Measurements from ENCODE around the gene GPR162. TPM values are rescaled to one million over a fixed set of nuclear protein-coding genes. Genes with fewer than 3 reads are reported as not detected.
A peak's percentile ranks its signal among the peaks of the same experiment; 100 is the strongest.
"Not testable (repeated sequence)": the region's sequence is repeated elsewhere in the genome, so short reads cannot be mapped to it uniquely, and the experiment has no call there.

Gene GPR162
- total and polyA plus RNA-seq, 3 experiments from 2014 or later: 0.11 TPM; not detected in 2

- Mint-ChIP-seq H3K36me3 (peaks cover 2 to 72% (median 12%) of the 10 kb centered on the region in 3 donors), H3K4me3 (peak overlapping the region; percentile 85 to 96 (median 92)), H3K4me1 (peaks cover 43 to 56% (median 47%) of the 10 kb centered on the region in 3 donors), H3K27ac (peak overlapping the region; percentile 82 to 93 (median 88)), H3K27me3 (no peaks in the 10 kb centered on the region), H3K9me3 (no peaks in the 10 kb centered on the region)
- Histone ChIP-seq H3K27ac (ENCODE audit: low read depth, low read length) (peak overlapping the region; percentile 76), H3K9me3 (ENCODE audit: low read length) (no peaks in the 10 kb centered on the region), H3K27me3 (ENCODE audit: insufficient read depth, low read length, poor library complexity, severe bottlenecking) (no peaks in the 10 kb centered on the region), H3K4me3 (ENCODE audit: low read length) (peak overlapping the region; percentile 38), H3K4me1 (ENCODE audit: insufficient read depth, low read length) (peaks cover 38% of the 10 kb centered on the region), H3K36me3 (ENCODE audit: insufficient read depth, low read length) (peaks cover 26% of the 10 kb centered on the region)
- ChIA-PET CTCF (interaction anchor here (0.9 to 11.0 kb wide), 18 partner anchors 14 to 245 kb away, joined by 3 to 135 read pairs (median 9); partner anchors contain the start of genes ATN1, C12orf57, CDCA3 and LPCAT3), POLR2A (interaction anchor here (0.9 to 3.8 kb wide), 8 partner anchors 15 to 398 kb away, joined by 3 to 36 read pairs (median 5); partner anchors contain the start of genes CDCA3, ENO2, USP5 and VAMP1)
- DNase-seq: no peak
Measured at GRCh38 chr12:6868211-6869048, 46.8 kb downstream of the GPR162 start.

GRCh38 chr12:6869049-6870021 lies 47.7 kb downstream of the GPR162 start:
- H3K36me3 Mint-ChIP-seq: peaks cover 2 to 66% (median 12%) of the 10 kb centered on the region in 3 donors
- peak overlapping the region; percentile 82 to 92 (median 86) for H3K27ac Mint-ChIP-seq
- H3K4me1 Mint-ChIP-seq: peaks cover 48 to 61% (median 52%) of the 10 kb centered on the region in 3 donors
- peak overlapping the region; percentile 85 to 96 (median 92) for H3K4me3 Mint-ChIP-seq
- Histone ChIP-seq H3K4me1 (ENCODE audit: insufficient read depth, low read length) (peaks cover 42% of the 10 kb centered on the region), H3K27me3 (ENCODE audit: insufficient read depth, low read length, poor library complexity, severe bottlenecking) (no peaks in the 10 kb centered on the region), H3K9me3 (ENCODE audit: low read length) (no peaks in the 10 kb centered on the region), H3K36me3 (ENCODE audit: insufficient read depth, low read length) (peaks cover 23% of the 10 kb centered on the region), H3K27ac (ENCODE audit: low read depth, low read length) (peak overlapping the region; percentile 76), H3K4me3 (ENCODE audit: low read length) (no peak overlapping the region)
- ChIA-PET CTCF (interaction anchor here (0.6 to 11.0 kb wide), 32 partner anchors 11 to 256 kb away, joined by 3 to 135 read pairs (median 4); partner anchors contain the start of genes ATN1, C12orf57, C1RL and CDCA3), POLR2A (interaction anchor here (0.5 to 3.8 kb wide), 10 partner anchors 16 to 226 kb away, joined by 3 to 36 read pairs (median 4); partner anchors contain the start of genes C12orf57, CDCA3, ENO2 and MLF2)
- no peaks in the 10 kb centered on the region for H3K9me3 Mint-ChIP-seq
- DNase-seq: peak; percentile 76 to 87 (median 79)
- no peaks in the 10 kb centered on the region for H3K27me3 Mint-ChIP-seq

- H3K27me3 Mint-ChIP-seq; H3K9me3 ChIP-seq (ENCODE audit: low read length); H3K9me3 Mint-ChIP-seq; DNase-seq; H3K27ac ChIP-seq (ENCODE audit: low read depth, low read length); POLR2A ChIA-PET; H3K4me3 ChIP-seq (ENCODE audit: low read length); H3K27me3 ChIP-seq (ENCODE audit: insufficient read depth, low read length, poor library complexity, severe bottlenecking): not testable (repeated sequence)
- peaks cover 0 to 56% (median 7%) of the 10 kb centered on the region in 3 donors for H3K36me3 Mint-ChIP-seq
- Histone ChIP-seq H3K4me1 (ENCODE audit: insufficient read depth, low read length) (peaks cover 42% of the 10 kb centered on the region), H3K36me3 (ENCODE audit: insufficient read depth, low read length) (peaks cover 17% of the 10 kb centered on the region)
- peak overlapping the region in 6 of 7 donors; percentile 23 to 91 (median 58) for H3K4me3 Mint-ChIP-seq
- peak overlapping the region in 7 of 8 donors; percentile 48 to 92 (median 77) for H3K27ac Mint-ChIP-seq
- peaks cover 49 to 67% (median 58%) of the 10 kb centered on the region in 3 donors for H3K4me1 Mint-ChIP-seq
- CTCF ChIA-PET: interaction anchor here (1.0 to 11.0 kb wide), 17 partner anchors 14 to 534 kb away, joined by 3 to 135 read pairs (median 7); partner anchors contain the start of genes ATN1, C1R, C1RL and CDCA3
Measured at GRCh38 chr12:6870304-6870703, 48.7 kb downstream of the GPR162 start.

DNA sequence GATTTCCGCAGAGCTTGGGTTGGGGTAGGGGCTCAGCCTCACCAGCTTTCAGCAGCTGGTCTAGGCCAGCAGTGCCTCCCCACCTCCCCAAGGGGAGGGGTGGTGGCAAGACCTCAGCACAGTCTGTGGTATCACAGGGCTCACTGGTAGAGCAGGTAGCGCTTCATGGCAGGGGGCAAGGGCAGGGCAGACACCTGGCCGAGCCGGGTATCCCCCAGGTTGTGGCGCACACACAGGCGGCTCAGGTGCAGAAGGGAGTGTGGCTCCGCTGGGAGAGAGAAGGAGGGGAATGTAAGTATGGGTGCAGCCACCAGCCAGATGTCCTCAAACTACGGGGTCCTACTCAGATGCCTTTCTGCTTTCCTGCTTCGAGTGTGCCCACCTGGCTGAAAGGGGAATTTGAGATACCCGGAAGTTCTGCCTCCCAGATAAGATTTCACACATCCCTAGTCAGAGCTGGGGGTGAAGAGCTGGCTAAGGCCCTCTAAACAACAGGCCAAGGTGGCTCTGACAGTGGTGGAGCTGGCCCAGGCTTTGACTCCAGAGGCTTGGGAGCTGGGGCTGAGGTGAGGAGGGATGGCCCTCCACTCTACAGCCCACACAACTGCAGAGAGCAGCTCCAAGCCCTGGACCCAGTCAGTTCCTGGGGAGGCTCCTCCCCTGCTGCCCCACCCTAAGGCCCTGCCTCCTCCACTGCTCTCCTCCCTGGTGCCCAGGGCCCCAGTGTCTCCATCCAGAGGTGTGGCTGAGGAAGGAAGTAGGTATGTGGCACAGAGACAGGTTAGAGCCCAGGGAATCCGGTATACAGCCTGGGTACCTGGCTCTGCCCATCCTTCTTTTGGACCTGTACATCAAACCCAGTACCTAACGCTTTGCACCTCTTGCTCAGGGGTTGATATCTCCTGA lies 49.7 kb downstream of the GPR162 start:
- H3K9me3 ChIP-seq (ENCODE audit: low read length): no peaks in the 10 kb centered on the region
- H3K4me3 Mint-ChIP-seq: peak overlapping the region; percentile 83 to 97 (median 89)
- POLR2A ChIA-PET: interaction anchor here (1.1 to 3.6 kb wide), 5 partner anchors 19 to 90 kb away, joined by 4 to 46 read pairs (median 22); partner anchors contain the start of genes CDCA3, ENO2 and USP5
- DNase-seq: peak in 1 of 5 donors; percentile 27
- no peaks in the 10 kb centered on the region for H3K9me3 Mint-ChIP-seq
- peaks cover 50 to 67% (median 58%) of the 10 kb centered on the region in 3 donors for H3K4me1 Mint-ChIP-seq
- CTCF ChIA-PET: interaction anchor here (0.8 to 11.0 kb wide), 28 partner anchors 7 to 535 kb away, joined by 3 to 135 read pairs (median 9); partner anchors contain the start of genes ATN1, C1R, C1RL and CDCA3
- peaks cover 42% of the 10 kb centered on the region for H3K4me1 ChIP-seq (ENCODE audit: insufficient read depth, low read length)
- peaks cover 17% of the 10 kb centered on the region for H3K36me3 ChIP-seq (ENCODE audit: insufficient read depth, low read length)
- no peaks in the 10 kb centered on the region for H3K27me3 Mint-ChIP-seq
- H3K27me3 ChIP-seq (ENCODE audit: insufficient read depth, low read length, poor library complexity, severe bottlenecking): no peaks in the 10 kb centered on the region
- H3K4me3 ChIP-seq (ENCODE audit: low read length): peak overlapping the region; percentile 96
- no peak overlapping the region for H3K27ac ChIP-seq (ENCODE audit: low read depth, low read length)
- H3K27ac Mint-ChIP-seq: peak overlapping the region; percentile 79 to 99 (median 88)
- peaks cover 0 to 53% (median 7%) of the 10 kb centered on the region in 3 donors for H3K36me3 Mint-ChIP-seq

DNA sequence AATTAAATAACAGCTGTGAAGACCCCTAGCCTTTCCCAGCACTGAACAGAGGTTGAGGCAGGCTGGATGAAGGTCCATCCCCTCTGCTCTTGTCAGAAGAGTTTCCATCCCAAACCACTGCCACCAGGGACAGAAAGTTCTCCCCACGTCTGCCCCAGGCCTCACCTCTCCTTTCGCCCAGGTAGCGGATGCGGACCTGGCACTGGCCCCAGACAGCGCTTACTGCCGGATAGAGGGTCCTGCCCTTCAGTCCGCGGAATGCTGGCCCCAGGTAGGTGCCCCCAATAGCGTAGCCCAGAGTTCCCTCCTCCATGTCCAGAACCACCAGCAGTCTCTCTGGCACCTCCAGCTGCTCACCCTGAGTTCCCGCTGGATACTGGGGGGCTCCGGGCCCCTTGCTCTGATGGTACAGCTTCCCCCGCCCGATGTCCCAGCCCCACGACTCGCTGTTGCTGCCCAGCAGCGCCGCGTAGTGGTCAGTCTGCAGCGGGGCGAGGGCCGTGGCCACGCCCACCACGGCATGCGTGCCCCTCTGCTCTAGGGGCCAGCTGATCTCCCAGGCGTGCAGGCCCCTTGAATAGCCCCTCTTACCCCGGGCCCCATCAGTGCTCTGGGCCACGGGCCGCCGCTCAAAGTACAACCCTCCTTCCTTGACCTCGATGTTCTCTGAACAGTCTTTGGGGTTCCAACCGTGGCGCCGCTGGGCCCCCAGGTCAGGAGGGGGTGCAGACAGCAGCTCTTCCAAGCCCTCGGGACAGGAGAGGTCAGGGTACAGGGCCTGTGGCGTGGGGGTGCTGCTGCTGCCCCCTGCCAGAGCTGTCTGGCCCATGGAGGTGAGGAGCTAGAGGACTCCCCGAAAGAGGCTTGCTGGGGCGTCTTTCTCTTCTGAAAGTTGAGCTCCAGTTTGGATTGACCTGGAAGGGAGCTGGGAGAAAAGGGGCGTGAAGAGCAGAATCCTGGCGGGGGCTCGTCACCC lies 50.7 kb downstream of the GPR162 start:
- H3K4me3 ChIP-seq (ENCODE audit: low read length): peak overlapping the region; percentile 96
- H3K36me3 ChIP-seq (ENCODE audit: insufficient read depth, low read length): peaks cover 17% of the 10 kb centered on the region
- H3K27me3 Mint-ChIP-seq: no peaks in the 10 kb centered on the region
- no peaks in the 10 kb centered on the region for H3K27me3 ChIP-seq (ENCODE audit: insufficient read depth, low read length, poor library complexity, severe bottlenecking)
- DNase-seq: peak; percentile 81 to 87 (median 82)
- ChIA-PET CTCF (interaction anchor here (0.6 to 11.0 kb wide), 61 partner anchors 9 to 272 kb away, joined by 3 to 135 read pairs (median 3); partner anchors contain the start of genes ATN1, C12orf57, C1RL and CDCA3), POLR2A (interaction anchor here (0.5 to 3.6 kb wide), 23 partner anchors 8 to 317 kb away, joined by 3 to 46 read pairs (median 4); partner anchors contain the start of genes C12orf57, C1RL, CDCA3 and COPS7A)
- H3K4me1 ChIP-seq (ENCODE audit: insufficient read depth, low read length): peaks cover 42% of the 10 kb centered on the region
- no peaks in the 10 kb centered on the region for H3K9me3 Mint-ChIP-seq
- H3K27ac ChIP-seq (ENCODE audit: low read depth, low read length): peak overlapping the region; percentile 90
- H3K9me3 ChIP-seq (ENCODE audit: low read length): no peaks in the 10 kb centered on the region
- H3K36me3 Mint-ChIP-seq: peaks cover 0 to 53% (median 7%) of the 10 kb centered on the region in 3 donors
- H3K4me1 Mint-ChIP-seq: peaks cover 45 to 58% (median 58%) of the 10 kb centered on the region in 3 donors
- peak overlapping the region; percentile 83 to 97 (median 89) for H3K4me3 Mint-ChIP-seq
- H3K27ac Mint-ChIP-seq: peak overlapping the region; percentile 79 to 99 (median 88)
